Trophoblast cell (in vitro differentiated cells and primary cell): Measurements from ENCODE around the gene PER1.
A peak's percentile ranks its signal among the peaks of the same experiment; 100 is the strongest.

Source experiments
- DNase-seq, 2 donors: peaks; one replicate each; pipeline ENCODE4 v3.0.0-alpha.2; 2016
- H2AFZ ChIP-seq: 2 replicates; pipeline ENCODE4 v1.6.1; 2013; ENCODE audit warnings: low read length, moderate library complexity, mild to moderate bottlenecking; ENCODE audit not compliant: insufficient read depth, poor library complexity
- H2AK5ac ChIP-seq: 2 replicates; pipeline ENCODE4 v1.6.1; 2013; ENCODE audit warnings: mild to moderate bottlenecking, low read length
- H2BK120ac ChIP-seq: 2 replicates; pipeline ENCODE4 v1.6.1; 2013; ENCODE audit warnings: low read length, mild to moderate bottlenecking, moderate library complexity; ENCODE audit not compliant: insufficient read depth, poor library complexity
- H2BK12ac ChIP-seq: 2 replicates; pipeline ENCODE4 v1.6.1; 2013; ENCODE audit warnings: mild to moderate bottlenecking, low read length, moderate library complexity
- H2BK5ac ChIP-seq: 2 replicates; pipeline ENCODE4 v1.6.1; 2013; ENCODE audit warnings: low read length, low read depth, moderate library complexity, mild to moderate bottlenecking; ENCODE audit not compliant: poor library complexity
- H3K14ac ChIP-seq: 2 replicates; pipeline ENCODE4 v1.6.1; 2013; ENCODE audit warnings: mild to moderate bottlenecking, low read length
- H3K18ac ChIP-seq: 2 replicates; pipeline ENCODE4 v1.6.1; 2013; ENCODE audit warnings: mild to moderate bottlenecking, low read length
- H3K23ac ChIP-seq: 2 replicates; pipeline ENCODE4 v1.6.1; 2013; ENCODE audit warnings: low read length
- H3K27ac ChIP-seq: 2 replicates; pipeline ENCODE4 v1.5.1; 2013; ENCODE audit warnings: low read depth, mild to moderate bottlenecking, inconsistent platforms, low read length, moderate library complexity
- H3K27me3 ChIP-seq: 2 replicates; pipeline ENCODE4 v1.6.1; 2013; ENCODE audit warnings: inconsistent platforms, mild to moderate bottlenecking, low read length, moderate library complexity; ENCODE audit not compliant: insufficient read depth
- H3K36me3 ChIP-seq, 2 experiments: 1 replicate in 1 of 2; 2 replicates in 1 of 2; pipeline ENCODE4 v1.6.1; 2013; ENCODE audit warnings: low read length in 2 of 2, mild to moderate bottlenecking in 2 of 2, moderate library complexity in 1 of 2; ENCODE audit not compliant: insufficient read depth in 2 of 2, control insufficient read depth in 1 of 2
- H3K4ac ChIP-seq: 2 replicates; pipeline ENCODE4 v1.6.1; 2013; ENCODE audit warnings: low read depth, mild to moderate bottlenecking, low read length, moderate library complexity
- H3K4me1 ChIP-seq, 2 experiments: 1 replicate in 1 of 2; 2 replicates in 1 of 2; pipeline ENCODE4 v1.6.1; 2013; ENCODE audit warnings: low read length in 2 of 2, mild to moderate bottlenecking in 2 of 2, moderate library complexity in 1 of 2; ENCODE audit not compliant: insufficient read depth in 2 of 2, control insufficient read depth in 1 of 2
- H3K4me2 ChIP-seq: 2 replicates; pipeline ENCODE4 v1.6.1; 2013; ENCODE audit warnings: inconsistent platforms, mild to moderate bottlenecking, low read length, moderate library complexity
- H3K4me3 ChIP-seq: 2 replicates; pipeline ENCODE4 v1.5.1; 2013; ENCODE audit warnings: mild to moderate bottlenecking, low read depth, low read length, inconsistent platforms
- H3K79me1 ChIP-seq: one replicate; pipeline ENCODE4 v1.6.1; 2013; ENCODE audit warnings: low read length
- H3K79me2 ChIP-seq: 2 replicates; pipeline ENCODE4 v1.6.1; 2013; ENCODE audit warnings: low read length, mild to moderate bottlenecking; ENCODE audit not compliant: control insufficient read depth, insufficient read depth, poor library complexity
- H3K9ac ChIP-seq: 2 replicates; pipeline ENCODE4 v1.6.1; 2013; ENCODE audit warnings: mild to moderate bottlenecking, low read length
- H3K9me3 ChIP-seq: 2 replicates; pipeline ENCODE4 v1.6.1; 2013; ENCODE audit warnings: low read depth, mild to moderate bottlenecking, control low read depth, inconsistent platforms, low read length; ENCODE audit not compliant: insufficient read depth
- H4K12ac ChIP-seq: 2 replicates; pipeline ENCODE4 v1.6.1; 2013; ENCODE audit warnings: low read depth, mild to moderate bottlenecking, low read length, moderate library complexity
- H4K8ac ChIP-seq: 2 replicates; pipeline ENCODE4 v1.6.1; 2013; ENCODE audit warnings: low read depth, mild to moderate bottlenecking, low read length, moderate library complexity
- H4K91ac ChIP-seq: one replicate; pipeline ENCODE4 v1.6.1; 2013; ENCODE audit warnings: low read depth, mild to moderate bottlenecking, low read length, moderate library complexity
- WGBS: extraction: QIAGEN DNeasy Blood & Tissue Kit; methylation state at CpG from one replicate; pipeline ENCODE4 v1.1.7; 2013; ENCODE audit warnings: missing lambda C conversion rate; ENCODE audit not compliant: insufficient read length, insufficient coverage; ENCODE audit errors: extremely low coverage; 5-methylcytosine and 5-hydroxymethylcytosine counted together

PER1 gene

DNA sequence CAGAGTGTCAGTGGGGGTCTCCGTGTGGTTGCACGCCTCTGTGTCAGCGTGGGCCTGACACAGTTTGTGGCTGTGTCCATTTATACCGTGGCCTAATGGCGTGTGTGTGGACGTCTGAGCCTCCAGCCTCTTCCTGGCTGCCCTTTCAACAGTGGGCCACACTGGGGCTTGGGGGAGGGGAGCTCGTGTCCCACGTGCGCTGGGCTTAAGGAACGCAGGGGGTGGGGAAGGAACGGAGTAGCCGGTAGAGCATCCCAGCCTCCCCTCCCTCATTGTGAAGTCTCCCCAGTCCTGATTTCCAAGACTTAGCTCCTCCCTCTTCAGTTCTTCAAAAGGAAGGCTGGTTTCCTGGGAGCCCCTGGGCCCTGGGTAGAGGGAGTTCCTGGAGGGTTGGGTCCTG lies 18.8 kb downstream of the PER1 start:
- Histone ChIP-seq H3K4ac (no peak overlapping the region), H3K9ac (no peak overlapping the region), H2BK5ac (no peak overlapping the region), H3K14ac (no peak overlapping the region), H3K79me1 (no peaks in the 10 kb centered on the region), H3K79me2 (no peaks in the 10 kb centered on the region), H4K8ac (peak overlapping the region; percentile 58), H3K18ac (peak overlapping the region; percentile 46), H3K36me3 (no peaks in the 10 kb centered on the region), H2BK12ac (no peak overlapping the region), H2AFZ (peak overlapping the region; percentile 35), H3K4me1 (peaks cover 6 to 9% of the 10 kb centered on the region in 2 experiments), H2AK5ac (no peak overlapping the region), H3K27ac (no peak overlapping the region), H3K9me3 (no peaks in the 10 kb centered on the region), H3K4me2 (no peak overlapping the region), H3K27me3 (no peaks in the 10 kb centered on the region), H2BK120ac (no peak overlapping the region), H3K23ac (no peak overlapping the region), H4K12ac (no peak overlapping the region), H4K91ac (no peak overlapping the region), H3K4me3 (no peak overlapping the region)
- DNase-seq = no peak
- no CpG with 5 or more reads among the region's 12 CpGs for WGBS

DNA sequence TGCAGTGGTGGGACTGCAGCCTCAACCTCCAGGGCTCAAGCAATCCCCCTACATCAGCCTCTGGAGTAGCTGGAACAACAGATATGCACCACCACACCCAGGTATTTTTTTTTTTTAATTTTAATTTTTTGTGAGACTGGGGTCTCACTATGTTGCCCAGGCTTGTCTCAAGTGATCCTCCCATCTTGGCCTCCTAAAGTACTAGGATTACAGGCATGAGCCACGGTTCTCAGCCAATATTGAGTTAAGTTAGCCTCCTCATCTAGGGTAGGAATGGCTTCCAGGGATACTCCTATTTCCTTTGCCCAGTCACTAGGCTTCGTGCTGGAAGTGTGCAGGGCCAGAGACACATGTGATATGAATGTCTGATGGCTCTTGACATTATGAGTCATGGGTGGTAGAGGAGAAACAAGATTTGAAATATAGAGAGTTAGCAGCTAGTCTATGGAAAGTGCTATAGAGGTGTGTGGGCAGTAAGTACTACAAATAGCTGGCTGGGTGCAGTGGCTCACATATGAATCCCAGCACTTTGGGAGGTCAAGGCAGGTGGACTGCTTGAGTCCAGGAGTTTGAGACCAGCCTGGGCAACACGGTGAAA lies 20.3 kb downstream of the PER1 start:
- H3K79me1 ChIP-seq = no peaks in the 10 kb centered on the region
- no peak overlapping the region for H2BK120ac ChIP-seq
- no peak overlapping the region for H3K4me3 ChIP-seq
- H4K8ac ChIP-seq = no peak overlapping the region
- no peak overlapping the region for H4K12ac ChIP-seq
- H3K9ac ChIP-seq = no peak overlapping the region
- H3K27me3 ChIP-seq = no peaks in the 10 kb centered on the region
- H3K18ac ChIP-seq = no peak overlapping the region
- WGBS = no CpG with 5 or more reads among the region's 3 CpGs
- no peak overlapping the region for H2BK5ac ChIP-seq
- H3K27ac ChIP-seq = no peak overlapping the region
- H3K4me2 ChIP-seq = no peak overlapping the region
- H2AK5ac ChIP-seq = no peak overlapping the region
- peaks cover 6 to 9% of the 10 kb centered on the region in 2 experiments for H3K4me1 ChIP-seq
- H3K14ac ChIP-seq = no peak overlapping the region
- H2AFZ ChIP-seq = no peak overlapping the region
- no peaks in the 10 kb centered on the region for H3K79me2 ChIP-seq
- no peak overlapping the region for H3K23ac ChIP-seq
- H3K4ac ChIP-seq = no peak overlapping the region
- H3K9me3 ChIP-seq = no peaks in the 10 kb centered on the region
- H2BK12ac ChIP-seq = no peak overlapping the region
- DNase-seq = peak in 1 of 2 donors; percentile 50
- no peaks in the 10 kb centered on the region for H3K36me3 ChIP-seq
- H4K91ac ChIP-seq = no peak overlapping the region

DNA sequence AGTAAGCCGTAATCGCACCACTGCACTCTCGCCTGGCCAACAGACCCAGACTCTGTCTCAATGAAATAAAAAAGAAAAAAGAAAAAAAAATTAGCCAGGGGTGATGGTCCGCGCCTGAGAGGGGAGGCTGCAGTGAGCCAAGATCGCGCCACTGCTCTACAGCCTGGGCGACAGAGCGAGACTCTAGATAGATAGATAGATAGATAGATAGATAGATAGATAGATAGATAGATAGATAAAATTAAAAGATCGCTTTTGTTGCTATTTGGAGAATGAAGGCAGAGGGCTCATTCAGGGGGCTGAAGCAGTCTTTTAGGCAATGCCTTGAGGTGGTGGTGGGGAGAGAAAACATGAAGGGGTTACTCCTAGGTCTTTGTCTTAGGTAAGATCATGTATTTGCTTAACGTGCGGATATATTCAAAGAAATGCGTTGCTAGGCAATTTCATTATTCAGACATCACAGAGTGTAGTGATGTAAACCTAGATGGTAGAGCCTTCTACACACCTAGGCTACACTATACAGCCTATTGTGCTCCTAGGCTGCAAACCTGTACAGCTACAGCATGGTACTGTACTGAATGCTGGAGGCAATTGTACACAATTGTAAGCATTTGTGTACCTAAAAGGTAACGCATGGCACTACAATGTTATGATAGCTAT lies 23.9 kb downstream of the PER1 start:
- Histone ChIP-seq H4K12ac (no peak overlapping the region), H2BK12ac (no peak overlapping the region), H3K23ac (no peak overlapping the region), H4K91ac (no peak overlapping the region), H3K4me2 (no peak overlapping the region), H3K79me2 (no peaks in the 10 kb centered on the region), H2BK5ac (no peak overlapping the region), H3K79me1 (no peaks in the 10 kb centered on the region), H3K18ac (no peak overlapping the region), H3K4ac (no peak overlapping the region), H3K9me3 (no peaks in the 10 kb centered on the region), H3K27ac (no peak overlapping the region), H2BK120ac (no peak overlapping the region), H3K14ac (no peak overlapping the region), H3K27me3 (peaks cover 22% of the 10 kb centered on the region), H2AK5ac (no peak overlapping the region), H2AFZ (no peak overlapping the region), H4K8ac (no peak overlapping the region), H3K4me3 (no peak overlapping the region), H3K4me1 (peaks cover 20 to 27% of the 10 kb centered on the region in 2 experiments), H3K9ac (no peak overlapping the region), H3K36me3 (no peaks in the 10 kb centered on the region)
- DNase-seq = peak; percentile 22 to 77
- WGBS = no CpG with 5 or more reads among the region's 14 CpGs

DNA sequence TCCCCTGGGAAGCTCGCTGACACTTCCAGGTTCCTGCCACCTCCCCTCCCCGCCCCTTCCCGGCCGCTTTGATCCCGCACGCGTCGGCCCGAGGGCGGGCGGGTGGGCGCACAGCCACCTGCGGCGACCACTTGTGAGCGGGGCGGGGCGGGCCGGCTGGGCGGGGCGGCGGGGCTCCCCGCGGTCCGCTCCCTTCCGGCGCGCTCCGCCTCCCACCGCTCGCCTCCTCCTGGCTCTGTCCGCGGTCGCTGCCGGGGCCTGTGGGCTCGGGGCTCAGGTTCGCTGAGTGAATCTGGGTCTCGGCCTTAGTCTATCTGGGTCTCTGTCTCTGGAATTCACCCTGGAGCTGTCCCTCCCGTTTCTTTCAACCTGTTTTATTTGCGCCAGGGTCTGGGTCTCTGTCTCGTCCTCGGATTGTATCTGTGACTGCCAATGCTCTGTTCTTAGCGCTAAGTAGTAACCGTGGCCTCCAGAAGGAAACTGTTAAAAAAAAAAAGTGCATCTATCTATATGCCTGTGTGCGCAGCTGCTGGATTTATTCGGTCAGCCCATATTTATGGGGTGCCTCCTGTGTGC lies 25.6 kb downstream of the PER1 start:
- Histone ChIP-seq H3K36me3 (no peaks in the 10 kb centered on the region), H4K12ac (no peak overlapping the region), H2BK5ac (no peak overlapping the region), H3K79me2 (no peaks in the 10 kb centered on the region), H3K14ac (no peak overlapping the region), H3K18ac (no peak overlapping the region), H2BK120ac (no peak overlapping the region), H3K9ac (no peak overlapping the region), H3K79me1 (no peaks in the 10 kb centered on the region), H4K91ac (no peak overlapping the region), H3K23ac (no peak overlapping the region), H2BK12ac (no peak overlapping the region), H4K8ac (no peak overlapping the region), H2AK5ac (no peak overlapping the region), H3K4me2 (peak overlapping the region; percentile 88), H3K27ac (no peak overlapping the region), H3K4ac (no peak overlapping the region), H2AFZ (peak overlapping the region; percentile 70), H3K4me1 (peaks cover 26 to 37% of the 10 kb centered on the region in 2 experiments), H3K9me3 (peaks cover 3% of the 10 kb centered on the region), H3K4me3 (peak overlapping the region; percentile 65), H3K27me3 (peaks cover 38% of the 10 kb centered on the region)
- DNase-seq = peak in 1 of 2 donors; percentile 53
- no CpG with 5 or more reads among the region's 45 CpGs for WGBS
